ENCODE data around the gene CTNNBL1. TPM values are rescaled to one million over a fixed set of nuclear protein-coding genes. Genes with fewer than 3 reads are reported as not detected.

Gene CTNNBL1
- total and polyA plus RNA-seq, 8 donors, result 10.5 to 148 (median 42.0) TPM

DNA sequence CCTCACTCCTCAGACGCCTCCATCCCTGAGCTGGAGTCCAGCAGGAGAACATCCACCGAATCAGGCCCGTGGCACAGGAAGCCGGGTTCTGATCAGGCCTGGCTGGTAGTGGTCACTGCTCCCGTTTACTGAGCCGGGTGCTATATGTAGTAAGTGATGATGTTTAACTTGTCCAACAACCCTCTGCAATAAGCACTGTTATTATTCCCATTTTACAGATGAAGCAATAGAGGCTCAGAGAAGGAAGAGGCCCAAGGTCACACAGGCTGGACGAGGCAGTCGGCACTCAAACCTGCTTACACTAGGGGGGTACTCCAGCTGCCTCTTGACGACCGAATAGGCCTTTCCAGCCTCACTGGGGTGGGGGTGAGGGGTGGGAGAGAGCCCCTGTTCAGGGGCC, 194.8 kb downstream of the CTNNBL1 start:
- intact Hi-C loops (cut with DNase I; ENCODE audit: low total_unique reads), result no loop called here
- DNase-seq, result no peak

DNA sequence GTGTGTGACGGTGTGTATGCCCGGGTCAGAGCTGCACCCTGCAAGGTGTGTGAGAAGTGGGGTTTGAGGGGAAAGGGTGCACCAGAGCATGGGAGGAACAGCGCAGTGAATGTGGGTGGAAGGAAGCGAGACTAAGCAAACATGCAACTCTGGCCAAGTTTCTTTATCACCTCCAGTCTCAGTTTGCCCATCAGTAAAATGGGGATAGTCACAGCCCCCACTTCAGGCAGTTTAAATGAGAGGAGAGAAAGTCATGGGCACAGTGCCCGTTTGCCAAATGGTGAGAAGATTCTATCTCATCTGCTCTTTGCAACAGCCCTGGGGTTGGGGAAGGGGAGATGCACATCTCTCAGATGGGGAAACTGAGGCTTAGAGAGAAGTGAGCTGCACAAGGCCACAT, 196.3 kb downstream of the CTNNBL1 start:
- intact Hi-C loops (cut with DNase I; ENCODE audit: low total_unique reads), result no loop called here
- 79 to 85% (median 82%) methylated on average over 5 of the region's 5 CpGs for WGBS, 5 donors
- no peak overlapping the region for H3K4me3 ChIP-seq

More for the DNA sequence above, 194.8 kb downstream of the CTNNBL1 start:
- Histone ChIP-seq H3K4me1 (no peaks in the 10 kb centered on the region), H3K4me3 (no peak overlapping the region), H3K27me3 (peaks cover 0 to 6% (median 0%) of the 10 kb centered on the region in 3 donors), H3K9me3 (no peaks in the 10 kb centered on the region), H3K36me3 (no peaks in the 10 kb centered on the region), H3K27ac (no peak overlapping the region)
- WGBS, 5 donors, result 89 to 94% (median 92%) methylated on average over 9 to 10 of the region's 10 CpGs
- TF ChIP-seq EP300 (IDR thresholded peaks at IDR 0.05) (no peak), CTCF (IDR thresholded peaks at IDR 0.05) (no peak), POLR2AphosphoS5 (IDR thresholded peaks at IDR 0.05) (no peak), POLR2A (IDR thresholded peaks at IDR 0.05) (no peak)

GRCh38 chr20:37890643-37891042, 196.8 kb downstream of the CTNNBL1 start:
- Histone ChIP-seq H3K27me3 (peaks cover 0 to 6% (median 0%) of the 10 kb centered on the region in 3 donors), H3K9me3 (no peaks in the 10 kb centered on the region), H3K4me3 (no peak overlapping the region), H3K27ac (no peak overlapping the region), H3K36me3 (no peaks in the 10 kb centered on the region), H3K4me1 (no peaks in the 10 kb centered on the region)
- 71 to 87% (median 80%) methylated on average over 10 to 13 of the region's 13 CpGs for WGBS, 5 donors
- TF ChIP-seq CTCF (IDR thresholded peaks at IDR 0.05), result no peak
- no peak for TF ChIP-seq EP300 (IDR thresholded peaks at IDR 0.05)
- intact Hi-C loops (cut with DNase I; ENCODE audit: low total_unique reads), result no loop called here
- no peak for DNase-seq

More for the DNA sequence above, 196.3 kb downstream of the CTNNBL1 start:
- H3K27ac ChIP-seq, result no peak overlapping the region
- TF ChIP-seq CTCF (IDR thresholded peaks at IDR 0.05) (no peak), POLR2A (IDR thresholded peaks at IDR 0.05) (no peak)
- H3K36me3 ChIP-seq, result no peaks in the 10 kb centered on the region
- H3K27me3 ChIP-seq, result peaks cover 0 to 6% (median 0%) of the 10 kb centered on the region in 3 donors
- H3K4me1 ChIP-seq, result no peaks in the 10 kb centered on the region
- no peak for DNase-seq
- H3K9me3 ChIP-seq, result no peaks in the 10 kb centered on the region

DNA sequence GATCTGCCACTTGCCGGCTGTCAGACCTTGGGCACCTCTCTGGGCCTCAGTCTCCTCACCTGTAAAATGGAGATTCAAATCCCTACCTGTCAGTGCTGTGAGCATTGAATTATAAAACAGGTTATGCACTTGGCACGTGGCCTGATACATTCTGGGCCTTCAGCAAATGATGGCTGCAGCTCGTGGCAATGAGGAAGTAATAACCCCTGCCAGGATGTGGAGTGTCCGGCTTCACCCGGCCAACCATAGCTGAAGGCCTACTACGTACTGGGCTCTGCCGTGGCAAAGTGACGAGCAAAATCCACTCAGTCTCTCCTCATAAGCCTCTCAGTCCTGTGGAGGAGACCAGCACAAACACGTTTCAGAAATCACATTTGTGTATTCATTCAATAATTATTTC, 198.2 kb downstream of the CTNNBL1 start:
- Histone ChIP-seq H3K4me3 (no peak overlapping the region), H3K27ac (no peak overlapping the region), H3K9me3 (no peaks in the 10 kb centered on the region), H3K27me3 (peaks cover 0 to 4% (median 0%) of the 10 kb centered on the region in 3 donors), H3K4me1 (no peaks in the 10 kb centered on the region), H3K36me3 (no peaks in the 10 kb centered on the region)
- intact Hi-C loops (cut with DNase I; ENCODE audit: low total_unique reads), result no loop called here
- TF ChIP-seq POLR2A (IDR thresholded peaks at IDR 0.05) (no peak), EP300 (IDR thresholded peaks at IDR 0.05) (no peak), POLR2AphosphoS5 (IDR thresholded peaks at IDR 0.05) (no peak), CTCF (IDR thresholded peaks at IDR 0.05) (no peak)
- DNase-seq, result no peak
- 49 to 57% (median 54%) methylated on average over 7 to 9 of the region's 9 CpGs for whole genome bisulfite sequencing, 5 donors

Data from stomach (tissue), 9 donors.